EH (cell line): ENCODE measurements around the gene THAP7.
"Not testable (repeated sequence)": the region's sequence is repeated elsewhere in the genome, so short reads cannot be mapped to it uniquely, and the experiment has no call there.

Experiments used
- DNase-seq: peaks from one replicate; pipeline ENCODE4 v3.0.0-alpha.2; 2015; ENCODE audit warnings: low read depth

THAP7 gene

GRCh38 chr22:21013657-21014201 is 11.8 kb upstream of the THAP7 start:
- DNase-seq = no peak

GRCh38 chr22:21012446-21013407 is 10.8 kb upstream of the THAP7 start:
- no peak for DNase-seq

GRCh38 chr22:21010426-21011113 is 8.7 kb upstream of the THAP7 start:
- DNase-seq = no peak

GRCh38 chr22:21009638-21010425 is 7.9 kb upstream of the THAP7 start:
- peak; percentile 68 for DNase-seq

GRCh38 chr22:21009208-21009607 is 7.3 kb upstream of the THAP7 start:
- DNase-seq = not testable (repeated sequence)

GRCh38 chr22:21003782-21004181 is 1.9 kb upstream of the THAP7 start:
- no peak for DNase-seq

GRCh38 chr22:21000987-21001600 is 824 bp downstream of the THAP7 start:
- DNase-seq = peak; percentile 23

GRCh38 chr22:21000207-21000986 is 1.5 kb downstream of the THAP7 start:
- no peak for DNase-seq

- no peak for DNase-seq
Measured at GRCh38 chr22:20999350-21000206, 2.3 kb downstream of the THAP7 start.

- no peak for DNase-seq
Measured at GRCh38 chr22:20998411-20999336, 3.2 kb downstream of the THAP7 start.

- no peak for DNase-seq
Measured at GRCh38 chr22:20997536-20998257, 4.2 kb downstream of the THAP7 start.

- no peak for DNase-seq
Measured at GRCh38 chr22:20996598-20997535, 5.1 kb downstream of the THAP7 start.

GRCh38 chr22:20996031-20996410 is 5.9 kb downstream of the THAP7 start:
- no peak for DNase-seq

GRCh38 chr22:20995329-20996030 is 6.4 kb downstream of the THAP7 start:
- DNase-seq = no peak

GRCh38 chr22:20994902-20995241 is 7.0 kb downstream of the THAP7 start:
- no peak for DNase-seq

GRCh38 chr22:20994128-20994901 is 7.6 kb downstream of the THAP7 start:
- no peak for DNase-seq
